Endodermal cell (in vitro differentiated cells): ENCODE data around the gene INHA. TPM values are rescaled to one million over a fixed set of nuclear protein-coding genes. Genes with fewer than 3 reads are reported as not detected.
A peak's percentile ranks its signal among the peaks of the same experiment; 100 is the strongest.

Experiments used
- DNase-seq: peaks from one replicate; pipeline ENCODE4 v3.0.0-alpha.2; 2017
- H3K27ac ChIP-seq: 2 replicates; pipeline ENCODE4 v1.5.1; 2013; ENCODE audit warnings: mild to moderate bottlenecking, low read depth, low read length, moderate library complexity
- H3K27me3 ChIP-seq: 2 replicates; pipeline ENCODE4 v1.6.1; 2013; ENCODE audit warnings: mild to moderate bottlenecking, low read length, moderate library complexity; ENCODE audit not compliant: insufficient read depth, control insufficient read depth, poor library complexity, severe bottlenecking
- H3K36me3 ChIP-seq: 2 replicates; pipeline ENCODE4 v1.7.0; 2013; ENCODE audit warnings: mild to moderate bottlenecking, low read length, moderate library complexity; ENCODE audit not compliant: control insufficient read depth, insufficient read depth
- H3K4me1 ChIP-seq: one replicate; pipeline ENCODE4 v1.7.0; 2013; ENCODE audit warnings: low read length; ENCODE audit not compliant: control insufficient read depth, insufficient read depth
- H3K4me3 ChIP-seq: 2 replicates; pipeline ENCODE4 v1.5.1; 2013; ENCODE audit warnings: mild to moderate bottlenecking, low read length, moderate library complexity
- H3K9ac ChIP-seq: 2 replicates; pipeline ENCODE4 v1.6.1; 2013; ENCODE audit warnings: mild to moderate bottlenecking, low read length, moderate library complexity; ENCODE audit not compliant: poor library complexity, severe bottlenecking; ENCODE audit errors: extremely low read depth
- H3K9me3 ChIP-seq: 2 replicates; pipeline ENCODE4 v1.6.1; 2013; ENCODE audit warnings: mild to moderate bottlenecking, low read length, moderate library complexity; ENCODE audit not compliant: control insufficient read depth
- H3K27ac Mint-ChIP-seq: 2 replicates; pipeline ENCODE4 v1.8.0; 2020; ENCODE audit warnings: mixed read lengths
- H3K27me3 Mint-ChIP-seq: 2 replicates; pipeline ENCODE4 v1.8.0; 2021; ENCODE audit warnings: mild to moderate bottlenecking, mixed read lengths; ENCODE audit not compliant: insufficient read depth
- H3K36me3 Mint-ChIP-seq: 2 replicates; pipeline ENCODE4 v1.8.0; 2020; ENCODE audit warnings: low read depth, mixed read lengths
- H3K4me1 Mint-ChIP-seq: 2 replicates; pipeline ENCODE4 v1.8.0; 2020; ENCODE audit warnings: mixed read lengths
- H3K4me3 Mint-ChIP-seq: 2 replicates; pipeline ENCODE4 v1.8.0; 2020; ENCODE audit warnings: mild to moderate bottlenecking, moderate library complexity, mixed read lengths
- H3K9me3 Mint-ChIP-seq: 2 replicates; pipeline ENCODE4 v1.8.0; 2020; ENCODE audit warnings: mild to moderate bottlenecking, mixed read lengths
- CTCF ChIP-seq: fragments of 200-600 bp; sonication (generic); conservative IDR thresholded peaks from 2 replicates; pipeline ENCODE4 v1.5.0; 2021; ENCODE audit warnings: antibody characterized with exemption, mild to moderate bottlenecking
- WGBS, 2 experiments: methylation state at CpG; one replicate each; pipeline versions ENCODE4 v1.1.5 to v1.1.7; 2013; ENCODE audit warnings: missing lambda C conversion rate in 2 of 2, mixed read lengths in 1 of 2; ENCODE audit not compliant: insufficient coverage in 1 of 2, insufficient read length in 1 of 2; 5-methylcytosine and 5-hydroxymethylcytosine counted together
- total RNA-seq, 2 donors: library from RNA; stranded (reverse); fragmentation: NEBNext Ultra II Directional in 1 of 2; extraction: Animal tissue kit (Norgen Biotek cat#: 25700) in 1 of 2; gene quantifications; 2 replicates in 1 of 2; 3 replicates in 1 of 2; pipeline ENCODE4 v1.2.1, GENCODE V29; 2021

Gene INHA
- total RNA-seq, 2 donors from 2014 or later = 0.48 to 1.5 TPM

- Histone ChIP-seq H3K4me1 (no peaks in the 10 kb centered on the region), H3K36me3 (peaks cover 6% of the 10 kb centered on the region), H3K27ac (no peak overlapping the region), H3K9me3 (no peaks in the 10 kb centered on the region), H3K4me3 (no peak overlapping the region), H3K27me3 (no peaks in the 10 kb centered on the region), H3K9ac (no peak overlapping the region)
- no peak for DNase-seq
- no peak overlapping the region for H3K4me3 Mint-ChIP-seq
- H3K9me3 Mint-ChIP-seq = no peaks in the 10 kb centered on the region
- no peak overlapping the region for H3K27ac Mint-ChIP-seq
- H3K27me3 Mint-ChIP-seq = no peaks in the 10 kb centered on the region
- peaks cover 5% of the 10 kb centered on the region for H3K4me1 Mint-ChIP-seq
- H3K36me3 Mint-ChIP-seq = peaks cover 35% of the 10 kb centered on the region
- WGBS, 2 experiments = 94 to 98% methylated on average over 7 to 15 of the region's 15 CpGs
- no peak for TF ChIP-seq CTCF
Observed at GRCh38 chr2:219607931-219608330, 35.8 kb downstream of the INHA start.

- TF ChIP-seq CTCF = no peak
- H3K4me1 ChIP-seq = no peaks in the 10 kb centered on the region
- no peaks in the 10 kb centered on the region for H3K9me3 Mint-ChIP-seq
- no peak overlapping the region for H3K4me3 ChIP-seq
- WGBS, 2 experiments = 87 to 98% methylated on average over 6 to 15 of the region's 15 CpGs
- no peaks in the 10 kb centered on the region for H3K27me3 Mint-ChIP-seq
- peaks cover 5% of the 10 kb centered on the region for H3K4me1 Mint-ChIP-seq
- H3K9ac ChIP-seq = no peak overlapping the region
- H3K9me3 ChIP-seq = no peaks in the 10 kb centered on the region
- no peak overlapping the region for H3K27ac ChIP-seq
- H3K27ac Mint-ChIP-seq = no peak overlapping the region
- peaks cover 6% of the 10 kb centered on the region for H3K36me3 ChIP-seq
- H3K36me3 Mint-ChIP-seq = peaks cover 35% of the 10 kb centered on the region
- DNase-seq = peak; percentile 32
- no peaks in the 10 kb centered on the region for H3K27me3 ChIP-seq
- H3K4me3 Mint-ChIP-seq = no peak overlapping the region
Observed at GRCh38 chr2:219608399-219608964, 36.4 kb downstream of the INHA start.

GRCh38 chr2:219609149-219609750, 37.1 kb downstream of the INHA start:
- no peaks in the 10 kb centered on the region for H3K9me3 ChIP-seq
- Mint-ChIP-seq H3K4me1 (peaks cover 5% of the 10 kb centered on the region), H3K36me3 (peaks cover 32% of the 10 kb centered on the region), H3K9me3 (no peaks in the 10 kb centered on the region), H3K27me3 (no peaks in the 10 kb centered on the region), H3K27ac (no peak overlapping the region), H3K4me3 (no peak overlapping the region)
- H3K4me3 ChIP-seq = no peak overlapping the region
- H3K36me3 ChIP-seq = peaks cover 6% of the 10 kb centered on the region
- peak; percentile 45 for DNase-seq
- H3K27ac ChIP-seq = no peak overlapping the region
- TF ChIP-seq CTCF = no peak
- no peak overlapping the region for H3K9ac ChIP-seq
- no peaks in the 10 kb centered on the region for H3K27me3 ChIP-seq
- H3K4me1 ChIP-seq = no peaks in the 10 kb centered on the region
- WGBS, 2 experiments = 92 to 93% methylated on average over 5 to 13 of the region's 13 CpGs
